HepG2 (cell line): ENCODE results near the gene BTF3L4. TPM values are rescaled to one million over a fixed set of nuclear protein-coding genes. Genes with fewer than 3 reads are reported as not detected.

ENCODE experiments used
- ADNP ChIP-seq: sonication (generic); formaldehyde crosslinking; IDR thresholded peaks from 2 replicates; pipeline ENCODE4 v1.4.0; 2020; ENCODE audit warnings: missing genetic modification reagents
- ARID2 ChIP-seq: sonication (generic); formaldehyde crosslinking; IDR thresholded peaks from 2 replicates; pipeline ENCODE4 v1.8.1; 2022; ENCODE audit warnings: mild to moderate bottlenecking, missing genetic modification reagents, borderline replicate concordance
- ATF7-NPFF ChIP-seq: sonication (generic); formaldehyde crosslinking; IDR thresholded peaks from 2 replicates; pipeline ENCODE4 v1.8.1; 2023; ENCODE audit warnings: mild to moderate bottlenecking, low read depth, missing genetic modification reagents, moderate library complexity
- CAMTA2 ChIP-seq: sonication (generic); formaldehyde crosslinking; IDR thresholded peaks from 2 replicates; pipeline ENCODE4 v1.4.0; 2020; ENCODE audit warnings: mild to moderate bottlenecking, missing genetic modification reagents, borderline replicate concordance
- CBX2 ChIP-seq, 2 experiments: fragments of 200-600 bp in 1 of 2; sonication (generic); formaldehyde crosslinking in 1 of 2; IDR thresholded peaks; 2 replicates each; pipeline versions ENCODE4 v1.7.0 to v1.8.1; 2018 to 2022; ENCODE audit warnings: low read depth in 2 of 2, low read length in 1 of 2, mild to moderate bottlenecking in 1 of 2, missing genetic modification reagents in 1 of 2
- FIP1L1 ChIP-seq: fragments of 200-400 bp; formaldehyde crosslinking; IDR thresholded peaks from 2 replicates; pipeline ENCODE4 v1.6.1; 2018; ENCODE audit warnings: low read depth, mild to moderate bottlenecking, low read length, moderate library complexity, borderline replicate concordance; ENCODE audit not compliant: insufficient read depth
- JDP2 ChIP-seq: sonication (generic); formaldehyde crosslinking; IDR thresholded peaks from 2 replicates; pipeline ENCODE4 v1.8.1; 2022; ENCODE audit warnings: missing genetic modification reagents, borderline replicate concordance
- MXD4 ChIP-seq: IDR thresholded peaks from 2 replicates; pipeline ENCODE4 v1.6.1; 2016; ENCODE audit warnings: mild to moderate bottlenecking, missing biosample characterization, missing genetic modification reagents
- PHB2 ChIP-seq: fragments of 450-650 bp; IDR thresholded peaks from 2 replicates; pipeline ENCODE4 v1.6.1; 2018; ENCODE audit not compliant: partially characterized antibody
- RELA ChIP-seq: sonication (generic); formaldehyde crosslinking; IDR thresholded peaks from 2 replicates; pipeline ENCODE4 v1.4.0; 2020; ENCODE audit warnings: missing genetic modification reagents
- RFX1 ChIP-seq: fragments of 450-650 bp; IDR thresholded peaks from 2 replicates; pipeline ENCODE4 v1.6.1; 2017
- SIX4 ChIP-seq: sonication (generic); formaldehyde crosslinking; IDR thresholded peaks from 2 replicates; pipeline ENCODE4 v1.4.0; 2020; ENCODE audit warnings: missing genetic modification reagents
- SUZ12 ChIP-seq: fragments of 150-350 bp; IDR thresholded peaks from 2 replicates; pipeline ENCODE4 v1.6.1; 2014; ENCODE audit warnings: low read depth, low read length
- YEATS2 ChIP-seq: sonication (generic); formaldehyde crosslinking; IDR thresholded peaks from 2 replicates; pipeline ENCODE4 v1.4.0; 2020; ENCODE audit warnings: missing genetic modification reagents, borderline replicate concordance
- ZNF317 ChIP-seq: sonication (generic); formaldehyde crosslinking; IDR thresholded peaks from 2 replicates; pipeline ENCODE4 v1.5.0; 2020; ENCODE audit warnings: mild to moderate bottlenecking, missing genetic modification reagents
- ZNF331 ChIP-seq: sonication (generic); formaldehyde crosslinking; IDR thresholded peaks from 2 replicates; pipeline ENCODE4 v1.4.0; 2020; ENCODE audit warnings: missing genetic modification reagents
- ZNF430 ChIP-seq: sonication (generic); formaldehyde crosslinking; IDR thresholded peaks from 2 replicates; pipeline ENCODE4 v1.9.0; 2021; ENCODE audit warnings: mild to moderate bottlenecking, missing genetic modification reagents
- ZNF660 ChIP-seq: sonication (generic); formaldehyde crosslinking; IDR thresholded peaks from 2 replicates; pipeline ENCODE4 v1.5.1; 2020; ENCODE audit warnings: mild to moderate bottlenecking, low read depth, missing genetic modification reagents, borderline replicate concordance
- ZNF777 ChIP-seq: sonication (generic); formaldehyde crosslinking; IDR thresholded peaks from 2 replicates; pipeline ENCODE4 v1.4.0; 2020; ENCODE audit warnings: missing genetic modification reagents
- polyA plus RNA-seq, 8 experiments: library from polyadenylated mRNA; depleted of rRNA in 3 of 8; stranded (reverse) in 7 of 8; unstranded in 1 of 8; fragments of >200 nt; fragmentation: Illumina TruSeq in 4 of 8; extraction: Trizol in 4 of 8; gene quantifications; 2 replicates each; pipeline versions ENCODE4 v1.2.1 to v1.2.3, GENCODE V29; 2011 to 2016; ENCODE audit warnings: low read depth in 4 of 8, missing spikeins in 1 of 8, mixed read lengths in 1 of 8; ENCODE audit not compliant: insufficient read depth in 1 of 8
- total RNA-seq, 5 experiments: library from RNA; depleted of rRNA; stranded (reverse); fragments of >200 nt; fragmentation: Illumina TruSeq; extraction: Trizol; gene quantifications; 2 replicates each; pipeline ENCODE4 v1.2.3, GENCODE V29; 2016; ENCODE audit warnings: low read depth in 1 of 5
- TF ChIP-seq, protein P1 (sequence below): sonication (generic); formaldehyde crosslinking; IDR thresholded peaks from 2 replicates; pipeline ENCODE4 v1.4.0; 2020; ENCODE audit warnings: missing genetic modification reagents; ENCODE audit errors: not compliant biosample characterization
- TF ChIP-seq, protein P2 (sequence below): sonication (generic); formaldehyde crosslinking; IDR thresholded peaks from 2 replicates; pipeline ENCODE4 v1.8.1; 2023; ENCODE audit warnings: mild to moderate bottlenecking, missing genetic modification reagents
- TF ChIP-seq, protein P3 (sequence below): IDR thresholded peaks from 2 replicates; pipeline ENCODE4 v1.6.1; 2016; ENCODE audit warnings: low read depth
- TF ChIP-seq, protein P4 (sequence below): sonication (generic); formaldehyde crosslinking; IDR thresholded peaks from 2 replicates; pipeline ENCODE4 v1.5.1; 2020; ENCODE audit warnings: mild to moderate bottlenecking, missing genetic modification reagents, moderate library complexity

The BTF3L4 gene
- total and polyA plus RNA-seq, 2 of the 13 experiments (the other 11 are each of a cell fraction or from before 2014, with no cell fraction given): 59.0 to 74.3 TPM

DNA sequence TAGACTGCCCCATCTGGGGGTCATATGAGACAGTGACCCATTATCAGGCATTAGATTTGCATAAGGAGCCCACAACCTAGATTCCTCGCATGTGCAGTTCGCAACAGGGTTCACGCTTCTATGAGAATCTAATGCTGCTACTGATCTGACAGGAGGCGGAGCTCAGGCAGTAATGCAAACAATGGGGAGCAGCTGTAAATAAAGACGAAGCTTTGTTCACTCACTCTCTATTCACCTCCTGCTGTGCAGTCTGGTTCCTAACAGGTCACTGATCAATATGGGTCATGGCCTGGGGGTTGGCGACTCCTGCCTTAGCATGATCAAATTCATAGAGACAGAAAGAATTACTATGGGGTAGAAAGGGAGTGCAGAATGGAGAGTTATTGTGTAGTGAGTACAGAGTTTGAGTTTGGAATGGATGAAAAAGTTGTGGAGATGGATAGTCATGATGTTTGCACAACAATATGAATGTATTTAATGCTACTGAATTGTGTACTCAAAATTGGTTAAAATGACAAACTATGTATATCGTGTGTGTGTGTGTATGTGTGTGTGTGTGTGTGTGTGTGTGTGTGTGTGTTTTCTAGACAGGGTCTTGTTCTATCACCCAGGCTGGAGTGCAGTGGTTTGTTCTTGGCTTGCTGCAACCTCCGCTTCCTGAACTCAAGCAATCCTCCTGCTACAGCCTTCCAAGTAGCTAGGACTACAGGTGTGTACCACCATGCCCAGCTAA lies 42.2 kb downstream of the BTF3L4 start (continued):
- TF ChIP-seq, protein P1, sequence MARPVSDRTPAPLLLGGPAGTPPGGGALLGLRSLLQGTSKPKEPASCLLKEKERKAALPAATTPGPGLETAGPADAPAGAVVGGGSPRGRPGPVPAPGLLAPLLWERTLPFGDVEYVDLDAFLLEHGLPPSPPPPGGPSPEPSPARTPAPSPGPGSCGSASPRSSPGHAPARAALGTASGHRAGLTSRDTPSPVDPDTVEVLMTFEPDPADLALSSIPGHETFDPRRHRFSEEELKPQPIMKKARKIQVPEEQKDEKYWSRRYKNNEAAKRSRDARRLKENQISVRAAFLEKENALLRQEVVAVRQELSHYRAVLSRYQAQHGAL (CRISPR knock-in tag): no peak
- no peak for TF ChIP-seq SUZ12
- TF ChIP-seq CAMTA2 (CRISPR knock-in tag): no peak
- no peak for TF ChIP-seq YEATS2 (CRISPR knock-in tag)
- TF ChIP-seq, protein P2, sequence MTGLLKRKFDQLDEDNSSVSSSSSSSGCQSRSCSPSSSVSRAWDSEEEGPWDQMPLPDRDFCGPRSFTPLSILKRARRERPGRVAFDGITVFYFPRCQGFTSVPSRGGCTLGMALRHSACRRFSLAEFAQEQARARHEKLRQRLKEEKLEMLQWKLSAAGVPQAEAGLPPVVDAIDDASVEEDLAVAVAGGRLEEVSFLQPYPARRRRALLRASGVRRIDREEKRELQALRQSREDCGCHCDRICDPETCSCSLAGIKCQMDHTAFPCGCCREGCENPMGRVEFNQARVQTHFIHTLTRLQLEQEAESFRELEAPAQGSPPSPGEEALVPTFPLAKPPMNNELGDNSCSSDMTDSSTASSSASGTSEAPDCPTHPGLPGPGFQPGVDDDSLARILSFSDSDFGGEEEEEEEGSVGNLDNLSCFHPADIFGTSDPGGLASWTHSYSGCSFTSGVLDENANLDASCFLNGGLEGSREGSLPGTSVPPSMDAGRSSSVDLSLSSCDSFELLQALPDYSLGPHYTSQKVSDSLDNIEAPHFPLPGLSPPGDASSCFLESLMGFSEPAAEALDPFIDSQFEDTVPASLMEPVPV (CRISPR knock-in tag): no peak
- TF ChIP-seq, protein P3, sequence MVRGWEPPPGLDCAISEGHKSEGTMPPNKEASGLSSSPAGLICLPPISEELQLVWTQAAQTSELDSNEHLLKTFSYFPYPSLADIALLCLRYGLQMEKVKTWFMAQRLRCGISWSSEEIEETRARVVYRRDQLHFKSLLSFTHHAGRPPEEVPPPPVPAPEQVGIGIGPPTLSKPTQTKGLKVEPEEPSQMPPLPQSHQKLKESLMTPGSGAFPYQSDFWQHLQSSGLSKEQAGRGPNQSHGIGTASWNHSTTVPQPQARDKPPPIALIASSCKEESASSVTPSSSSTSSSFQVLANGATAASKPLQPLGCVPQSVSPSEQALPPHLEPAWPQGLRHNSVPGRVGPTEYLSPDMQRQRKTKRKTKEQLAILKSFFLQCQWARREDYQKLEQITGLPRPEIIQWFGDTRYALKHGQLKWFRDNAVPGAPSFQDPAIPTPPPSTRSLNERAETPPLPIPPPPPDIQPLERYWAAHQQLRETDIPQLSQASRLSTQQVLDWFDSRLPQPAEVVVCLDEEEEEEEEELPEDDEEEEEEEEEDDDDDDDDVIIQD (CRISPR knock-in tag): 0 out of 2 replicates have a peak, but pooled peaks have one; percentile 26
- TF ChIP-seq, protein P4, sequence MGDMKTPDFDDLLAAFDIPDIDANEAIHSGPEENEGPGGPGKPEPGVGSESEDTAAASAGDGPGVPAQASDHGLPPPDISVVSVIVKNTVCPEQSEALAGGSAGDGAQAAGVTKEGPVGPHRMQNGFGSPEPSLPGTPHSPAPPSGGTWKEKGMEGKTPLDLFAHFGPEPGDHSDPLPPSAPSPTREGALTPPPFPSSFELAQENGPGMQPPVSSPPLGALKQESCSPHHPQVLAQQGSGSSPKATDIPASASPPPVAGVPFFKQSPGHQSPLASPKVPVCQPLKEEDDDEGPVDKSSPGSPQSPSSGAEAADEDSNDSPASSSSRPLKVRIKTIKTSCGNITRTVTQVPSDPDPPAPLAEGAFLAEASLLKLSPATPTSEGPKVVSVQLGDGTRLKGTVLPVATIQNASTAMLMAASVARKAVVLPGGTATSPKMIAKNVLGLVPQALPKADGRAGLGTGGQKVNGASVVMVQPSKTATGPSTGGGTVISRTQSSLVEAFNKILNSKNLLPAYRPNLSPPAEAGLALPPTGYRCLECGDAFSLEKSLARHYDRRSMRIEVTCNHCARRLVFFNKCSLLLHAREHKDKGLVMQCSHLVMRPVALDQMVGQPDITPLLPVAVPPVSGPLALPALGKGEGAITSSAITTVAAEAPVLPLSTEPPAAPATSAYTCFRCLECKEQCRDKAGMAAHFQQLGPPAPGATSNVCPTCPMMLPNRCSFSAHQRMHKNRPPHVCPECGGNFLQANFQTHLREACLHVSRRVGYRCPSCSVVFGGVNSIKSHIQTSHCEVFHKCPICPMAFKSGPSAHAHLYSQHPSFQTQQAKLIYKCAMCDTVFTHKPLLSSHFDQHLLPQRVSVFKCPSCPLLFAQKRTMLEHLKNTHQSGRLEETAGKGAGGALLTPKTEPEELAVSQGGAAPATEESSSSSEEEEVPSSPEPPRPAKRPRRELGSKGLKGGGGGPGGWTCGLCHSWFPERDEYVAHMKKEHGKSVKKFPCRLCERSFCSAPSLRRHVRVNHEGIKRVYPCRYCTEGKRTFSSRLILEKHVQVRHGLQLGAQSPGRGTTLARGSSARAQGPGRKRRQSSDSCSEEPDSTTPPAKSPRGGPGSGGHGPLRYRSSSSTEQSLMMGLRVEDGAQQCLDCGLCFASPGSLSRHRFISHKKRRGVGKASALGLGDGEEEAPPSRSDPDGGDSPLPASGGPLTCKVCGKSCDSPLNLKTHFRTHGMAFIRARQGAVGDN: no peak
- no peak for TF ChIP-seq PHB2
- no peak for TF ChIP-seq JDP2 (CRISPR knock-in tag)
- TF ChIP-seq ZNF331 (CRISPR knock-in tag): peak; percentile 65; the same call in 1 of the 2 replicates
- TF ChIP-seq ZNF660 (CRISPR knock-in tag): no peak
- peak; percentile 54; the same call in 1 of the 2 replicates for TF ChIP-seq SIX4
- no peak for TF ChIP-seq ZNF317 (CRISPR knock-in tag)
- no peak for TF ChIP-seq ADNP (CRISPR knock-in tag)
- no peak for TF ChIP-seq ZNF777
- TF ChIP-seq ATF7-NPFF (CRISPR knock-in tag): no peak
- no peak for TF ChIP-seq ARID2 (CRISPR knock-in tag)
- no peak for TF ChIP-seq CBX2 (IDR thresholded peaks at IDR 0.05; ENCODE audit: low read depth, low read length)
- no peak for TF ChIP-seq CBX2 (CRISPR knock-in tag; IDR thresholded peaks at IDR 0.05; ENCODE audit: low read depth)
- no peak for TF ChIP-seq MXD4 (CRISPR knock-in tag)
- no peak for TF ChIP-seq RELA (CRISPR knock-in tag)
- no peak for TF ChIP-seq RFX1
- no peak for TF ChIP-seq ZNF430 (CRISPR knock-in tag)
- TF ChIP-seq FIP1L1: no peak
